Endothelial cell of umbilical vein (primary cell): ENCODE measurements around the gene ASB2. TPM values are rescaled to one million over a fixed set of nuclear protein-coding genes. Genes with fewer than 3 reads are reported as not detected.

ENCODE experiments used
- BruUV-seq: library from RNA; stranded (reverse); fragments of 400-500 nt; replicated peaks from 2 replicates; lab custom pipeline; 2021; lab: Mats Ljungman, UMichigan
- CTCF ChIA-PET: fragments of 300-600, 350-600 bp; sonication (Branson Sonifier 250); formaldehyde crosslinking; loops from one replicate; lab custom pipeline; 2021; ENCODE audit warnings: antibody characterized with exemption, inconsistent platforms; lab: Charles Lee
- POLR2A ChIA-PET: fragments of 300-600, 350-600 bp; sonication (Branson Sonifier 250); formaldehyde crosslinking; loops from one replicate; lab custom pipeline; 2021; ENCODE audit warnings: antibody characterized with exemption, inconsistent platforms; lab: Charles Lee
- DNase-seq: peaks from one replicate; pipeline ENCODE4 v3.0.0-alpha.2; 2011; ENCODE audit warnings: low read depth, low spot score
- FAIRE-seq: peaks from 2 replicates; lab custom pipeline; 2011; peaks lifted over from hg19 to GRCh38; lab: Jason Lieb, UNC
- H2AFZ ChIP-seq: 2 replicates; pipeline ENCODE4 v1.6.0; 2012; ENCODE audit warnings: low read depth, low read length, control low read depth, inconsistent platforms
- H3K27ac ChIP-seq: 2 replicates; pipeline ENCODE4 v1.5.1; 2011; ENCODE audit warnings: low read depth, mild to moderate bottlenecking, control low read depth, low read length, moderate library complexity; ENCODE audit not compliant: insufficient read depth
- H3K27me3 ChIP-seq, 2 experiments: 2 replicates each; pipeline versions ENCODE4 v1.6.0 to v1.6.1; 2011; ENCODE audit warnings: low read length in 2 of 2, mixed read lengths in 1 of 2; ENCODE audit not compliant: control insufficient read depth in 2 of 2, insufficient read depth in 2 of 2
- H3K36me3 ChIP-seq, 2 experiments: 2 replicates in 1 of 2; 3 replicates in 1 of 2; pipeline ENCODE4 v1.5.1; 2011; ENCODE audit warnings: low read length in 2 of 2, mild to moderate bottlenecking in 1 of 2, moderate library complexity in 1 of 2; ENCODE audit not compliant: control insufficient read depth in 2 of 2, insufficient read depth in 2 of 2; ENCODE audit errors: extremely low read depth in 1 of 2
- H3K4me1 ChIP-seq: 3 replicates; pipeline ENCODE4 v1.5.1; 2011; ENCODE audit warnings: mild to moderate bottlenecking, low read length; ENCODE audit not compliant: control insufficient read depth, insufficient read depth; ENCODE audit errors: extremely low read depth
- H3K4me2 ChIP-seq: 2 replicates; pipeline ENCODE4 v1.6.1; 2011; ENCODE audit warnings: low read length, control low read depth, mixed read lengths; ENCODE audit not compliant: insufficient read depth
- H3K4me3 ChIP-seq, 3 experiments: fragments of 200-600 bp in 1 of 3; sonication (generic), shearing (Covaris generic) in 1 of 3; replicated peaks in 1 of 3; 2 replicates each; pipeline ENCODE4 v1.5.1; 2011 to 2016; ENCODE audit warnings: control low read depth in 3 of 3, low read length in 3 of 3, mild to moderate bottlenecking in 2 of 3, inconsistent platforms in 1 of 3, low read depth in 1 of 3, moderate library complexity in 1 of 3; ENCODE audit not compliant: insufficient read depth in 1 of 3
- H3K79me2 ChIP-seq: 2 replicates; pipeline ENCODE4 v1.6.0; 2012; ENCODE audit warnings: low read length, inconsistent platforms; ENCODE audit not compliant: control insufficient read depth, insufficient read depth
- H3K9ac ChIP-seq: replicated peaks from 2 replicates; pipeline ENCODE3; 2011; ENCODE audit warnings: low read length, control low read depth; ENCODE audit not compliant: insufficient read depth; ENCODE audit errors: extremely low read depth
- H3K9me1 ChIP-seq: replicated peaks from 3 replicates; pipeline ENCODE4 v1.6.0; 2011; ENCODE audit warnings: mild to moderate bottlenecking, low read length; ENCODE audit not compliant: control insufficient read depth, insufficient read depth; ENCODE audit errors: extremely low read depth
- H3K9me3 ChIP-seq: replicated peaks from 2 replicates; pipeline ENCODE4 v1.5.1; 2012; ENCODE audit warnings: low read length, inconsistent platforms; ENCODE audit not compliant: control insufficient read depth, insufficient read depth
- H4K20me1 ChIP-seq: replicated peaks from 2 replicates; pipeline ENCODE3; 2011; ENCODE audit warnings: mild to moderate bottlenecking, low read length; ENCODE audit not compliant: control insufficient read depth, insufficient read depth; ENCODE audit errors: extremely low read depth
- EZH2 ChIP-seq: IDR thresholded peaks from 2 replicates; pipeline ENCODE4 v1.6.1; 2012; ENCODE audit warnings: borderline replicate concordance, low read depth, mild to moderate bottlenecking, moderate library complexity, low read length, inconsistent platforms; ENCODE audit not compliant: severe bottlenecking
- FOS ChIP-seq: IDR thresholded peaks from 2 replicates; pipeline ENCODE4 v1.6.1; 2011; ENCODE audit warnings: mild to moderate bottlenecking, low read length, moderate library complexity, borderline replicate concordance; ENCODE audit not compliant: insufficient read depth
- GATA2 ChIP-seq: IDR thresholded peaks from 2 replicates; pipeline ENCODE4 v1.7.0; 2011; ENCODE audit warnings: low read depth, mild to moderate bottlenecking, moderate library complexity, mixed read lengths, low read length; ENCODE audit not compliant: insufficient read length, insufficient read depth
- JUN ChIP-seq: IDR thresholded peaks from 2 replicates; pipeline ENCODE4 v1.6.1; 2011; ENCODE audit warnings: borderline replicate concordance, low read depth; ENCODE audit not compliant: insufficient read length, insufficient read depth
- MYC ChIP-seq: IDR thresholded peaks from one replicate; pipeline ENCODE4 v1.6.1; 2011; ENCODE audit warnings: mild to moderate bottlenecking, low read depth, low read length
- POLR2A ChIP-seq: IDR thresholded peaks from 2 replicates; pipeline ENCODE4 v1.6.1; 2012; ENCODE audit warnings: low read depth, mild to moderate bottlenecking, control low read depth, low read length
- POLR2AphosphoS5 ChIP-seq: IDR thresholded peaks from 2 replicates; pipeline ENCODE4 v1.6.1; 2012; ENCODE audit warnings: low read depth, mild to moderate bottlenecking, control low read depth, low read length, moderate library complexity; ENCODE audit not compliant: insufficient read depth
- dilution Hi-C: fragments of 300-500 bp; cut with MboI; formaldehyde crosslinking; loops from one replicate; pipeline ENCODE4 v1.15.0; 2019; ENCODE audit warnings: low sequenced_read_pairs; ENCODE audit not compliant: extremely low pct_ligation_motif_present
- intact Hi-C: fragments of 100-400 bp; cut with micrococcal nuclease; formaldehyde crosslinking; loops from one replicate; pipeline ENCODE4 v1.10.0; 2022
- polyA plus RNA-seq, 4 experiments: library from polyadenylated mRNA; depleted of rRNA in 3 of 4; stranded (reverse) in 3 of 4; unstranded in 1 of 4; fragments of >200 nt; gene quantifications; 2 replicates each; pipeline versions ENCODE4 v1.2.1 to v1.2.3, GENCODE V29; 2011 to 2012; ENCODE audit warnings: missing spikeins in 1 of 4
- total RNA-seq: library from RNA; stranded (reverse); gene quantifications from 2 replicates; pipeline ENCODE4 v1.2.3, GENCODE V29; 2021
- TF ChIP-seq, protein P1 (sequence below), 2 donors: IDR thresholded peaks; 1 replicate in 1 of 2; 2 replicates in 1 of 2; pipeline ENCODE4 v1.5.1; 2011; ENCODE audit warnings: low read length in 2 of 2, mild to moderate bottlenecking in 2 of 2, moderate library complexity in 2 of 2, control low read depth in 1 of 2, inconsistent platforms in 1 of 2, low read depth in 1 of 2; ENCODE audit not compliant: insufficient read depth in 1 of 2; ENCODE audit errors: extremely low read depth in 1 of 2
- TF ChIP-seq, protein P2 (sequence below): IDR thresholded peaks from 2 replicates; pipeline ENCODE4 v1.6.1; 2011; ENCODE audit not compliant: insufficient read depth, insufficient read length

Gene ASB2
- total and polyA plus RNA-seq, 2 donors (not counting 3 experiments of a cell fraction or from before 2014, with no cell fraction given) = not detected

- no peaks in the 10 kb centered on the region for H3K9me3 ChIP-seq
- no peak overlapping the region for H3K9ac ChIP-seq
- H3K4me2 ChIP-seq = no peak overlapping the region
- intact Hi-C loops = no loop called here
- no peaks in the 10 kb centered on the region for H3K4me1 ChIP-seq
- no peak overlapping the region for H2AFZ ChIP-seq
- no peaks in the 10 kb centered on the region for H3K27me3 ChIP-seq
- CTCF ChIA-PET = interaction anchor here (0.6 to 4.3 kb wide), 7 partner anchors 10 to 152 kb away, joined by 3 to 37 read pairs (median 4); no protein-coding TSS in a partner anchor
- dilution Hi-C loops = no loop called here
- BruUV-seq = no TSS peak
- H3K4me3 ChIP-seq = no peak overlapping the region
- TF ChIP-seq, protein P1, sequence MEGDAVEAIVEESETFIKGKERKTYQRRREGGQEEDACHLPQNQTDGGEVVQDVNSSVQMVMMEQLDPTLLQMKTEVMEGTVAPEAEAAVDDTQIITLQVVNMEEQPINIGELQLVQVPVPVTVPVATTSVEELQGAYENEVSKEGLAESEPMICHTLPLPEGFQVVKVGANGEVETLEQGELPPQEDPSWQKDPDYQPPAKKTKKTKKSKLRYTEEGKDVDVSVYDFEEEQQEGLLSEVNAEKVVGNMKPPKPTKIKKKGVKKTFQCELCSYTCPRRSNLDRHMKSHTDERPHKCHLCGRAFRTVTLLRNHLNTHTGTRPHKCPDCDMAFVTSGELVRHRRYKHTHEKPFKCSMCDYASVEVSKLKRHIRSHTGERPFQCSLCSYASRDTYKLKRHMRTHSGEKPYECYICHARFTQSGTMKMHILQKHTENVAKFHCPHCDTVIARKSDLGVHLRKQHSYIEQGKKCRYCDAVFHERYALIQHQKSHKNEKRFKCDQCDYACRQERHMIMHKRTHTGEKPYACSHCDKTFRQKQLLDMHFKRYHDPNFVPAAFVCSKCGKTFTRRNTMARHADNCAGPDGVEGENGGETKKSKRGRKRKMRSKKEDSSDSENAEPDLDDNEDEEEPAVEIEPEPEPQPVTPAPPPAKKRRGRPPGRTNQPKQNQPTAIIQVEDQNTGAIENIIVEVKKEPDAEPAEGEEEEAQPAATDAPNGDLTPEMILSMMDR (IDR thresholded peaks at IDR 0.05; ENCODE audit: extremely low read depth in 1 of 2, insufficient read depth in 1 of 2, low read depth in 1 of 2, low read length in 2 of 2) = peak; percentile 12 to 33
- no peak for TF ChIP-seq JUN
- DNase-seq = no peak
- no peak overlapping the region for H3K27ac ChIP-seq
- POLR2A ChIA-PET = no interaction called here
- no peak for FAIRE-seq
- H4K20me1 ChIP-seq = no peaks in the 10 kb centered on the region
- no peaks in the 10 kb centered on the region for H3K9me1 ChIP-seq
- H3K36me3 ChIP-seq = no peaks in the 10 kb centered on the region
- H3K79me2 ChIP-seq = no peaks in the 10 kb centered on the region
These were observed 8.6 kb upstream of the ASB2 start for GRCh38 chr14:93984987-93985410.

- Histone ChIP-seq H3K36me3 (no peaks in the 10 kb centered on the region), H3K79me2 (no peaks in the 10 kb centered on the region)
- FAIRE-seq = no peak
These were observed 7.7 kb upstream of the ASB2 start for GRCh38 chr14:93984070-93984469.

More at GRCh38 chr14:93984070-93984469, 7.7 kb upstream of the ASB2 start:
- Histone ChIP-seq H3K9me1 (no peaks in the 10 kb centered on the region), H3K4me3 (no peak overlapping the region), H3K27me3 (no peaks in the 10 kb centered on the region), H3K27ac (no peak overlapping the region), H3K9ac (no peak overlapping the region), H3K9me3 (no peaks in the 10 kb centered on the region), H3K4me2 (no peak overlapping the region), H3K4me1 (no peaks in the 10 kb centered on the region), H4K20me1 (no peaks in the 10 kb centered on the region), H2AFZ (no peak overlapping the region)
- DNase-seq = no peak
- no peak for TF ChIP-seq GATA2
- no peak for TF ChIP-seq POLR2A
- no peak for TF ChIP-seq POLR2AphosphoS5
- TF ChIP-seq, protein P1 (IDR thresholded peaks at IDR 0.05; ENCODE audit: extremely low read depth in 1 of 2, insufficient read depth in 1 of 2, low read depth in 1 of 2, low read length in 2 of 2) = no peak
- TF ChIP-seq MYC = no peak
- no peak for TF ChIP-seq FOS
- TF ChIP-seq, protein P2, sequence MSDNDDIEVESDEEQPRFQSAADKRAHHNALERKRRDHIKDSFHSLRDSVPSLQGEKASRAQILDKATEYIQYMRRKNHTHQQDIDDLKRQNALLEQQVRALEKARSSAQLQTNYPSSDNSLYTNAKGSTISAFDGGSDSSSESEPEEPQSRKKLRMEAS = no peak
- no peak for TF ChIP-seq JUN
- TF ChIP-seq EZH2 = no peak
- intact Hi-C loops = no loop called here
- ChIA-PET CTCF (interaction anchor here (1.4 to 4.3 kb wide), 4 partner anchors 9 to 153 kb away, joined by 4 to 37 read pairs (median 5); no protein-coding TSS in a partner anchor), POLR2A (no interaction called here)
- no TSS peak for BruUV-seq
- dilution Hi-C loops = no loop called here
